Neural cell (in vitro differentiated cells): ENCODE data around the gene DNAH6.

Experiments
- CTCF ChIP-seq: fragments of 450-650 bp; IDR thresholded peaks from 2 replicates; pipeline ENCODE4 v1.5.1; 2014; ENCODE audit warnings: antibody characterized with exemption, mild to moderate bottlenecking, moderate library complexity; ENCODE audit not compliant: poor library complexity, severe bottlenecking
- EP300 ChIP-seq: fragments of 450-650 bp; conservative IDR thresholded peaks from 2 replicates; pipeline ENCODE4 v1.6.1; 2014; ENCODE audit warnings: antibody characterized with exemption, mild to moderate bottlenecking, moderate library complexity; ENCODE audit not compliant: poor library complexity, severe bottlenecking

- TF ChIP-seq CTCF = no peak
- TF ChIP-seq EP300 = no peak
Measured at GRCh38 chr2:84498150-84498799, 18.0 kb upstream of the DNAH6 start.
